Spleen (tissue), 11 donors: Measurements from ENCODE around the gene RGS16. TPM values are rescaled to one million over a fixed set of nuclear protein-coding genes. Genes with fewer than 3 reads are reported as not detected.
A peak's percentile ranks its signal among the peaks of the same experiment; 100 is the strongest.

Experiments used
- DNase-seq: peaks from one replicate; pipeline ENCODE4 v3.0.0-alpha.2; 2020
- H3K27ac ChIP-seq, 8 donors: fragments of 200-600 bp; sonication (generic) in 7 of 8; 1 replicate in 4 of 8; 2 replicates in 4 of 8; pipeline versions ENCODE4 v1.5.0 to v1.8.0; 2016 to 2021; ENCODE audit warnings: inconsistent platforms in 4 of 8, mild to moderate bottlenecking in 4 of 8, moderate library complexity in 1 of 8
- H3K27me3 ChIP-seq, 7 donors: fragments of 200-600 bp; sonication (generic) in 6 of 7; replicated peaks in 1 of 7; 1 replicate in 4 of 7; 2 replicates in 3 of 7; pipeline versions ENCODE4 v1.5.0 to v1.8.0; 2016 to 2021; ENCODE audit warnings: inconsistent platforms in 3 of 7, mild to moderate bottlenecking in 1 of 7
- H3K36me3 ChIP-seq, 6 donors: fragments of 200-600 bp; sonication (generic) in 5 of 6; 1 replicate in 4 of 6; 2 replicates in 2 of 6; pipeline versions ENCODE4 v1.5.0 to v1.8.0; 2016 to 2021; ENCODE audit warnings: inconsistent platforms in 2 of 6
- H3K4me1 ChIP-seq, 6 donors: fragments of 200-600 bp; sonication (generic) in 5 of 6; 1 replicate in 3 of 6; 2 replicates in 3 of 6; pipeline versions ENCODE4 v1.5.0 to v1.8.0; 2016 to 2021; ENCODE audit warnings: inconsistent platforms in 3 of 6
- H3K4me3 ChIP-seq, 8 donors: fragments of 200-600 bp; sonication (generic) in 7 of 8; 1 replicate in 4 of 8; 2 replicates in 4 of 8; pipeline versions ENCODE4 v1.5.0 to v1.8.0; 2016 to 2021; ENCODE audit warnings: inconsistent platforms in 4 of 8, mild to moderate bottlenecking in 4 of 8, moderate library complexity in 2 of 8
- H3K9me3 ChIP-seq, 8 donors: fragments of 200-600 bp; sonication (generic) in 7 of 8; 1 replicate in 4 of 8; 2 replicates in 4 of 8; pipeline versions ENCODE4 v1.5.0 to v1.8.0; 2016 to 2021; ENCODE audit warnings: inconsistent platforms in 4 of 8
- CTCF ChIP-seq, 11 experiments: fragments of 200-600 bp in 7 of 11; fragments of 450-650 bp in 4 of 11; sonication (generic) in 4 of 11; IDR thresholded peaks in 8 of 11; conservative IDR thresholded peaks in 3 of 11; 1 replicate in 7 of 11; 2 replicates in 4 of 11; pipeline versions ENCODE4 v1.4.0 to v1.8.0; 2016 to 2021; ENCODE audit warnings: antibody characterized with exemption in 11 of 11, inconsistent platforms in 4 of 11, mild to moderate bottlenecking in 1 of 11
- POLR2A ChIP-seq, 3 donors: fragments of 450-650 bp; IDR thresholded peaks; one replicate each; pipeline ENCODE4 v1.5.1; 2017; ENCODE audit warnings: antibody characterized with exemption in 3 of 3, mild to moderate bottlenecking in 1 of 3
- POLR2AphosphoS5 ChIP-seq, 3 donors: sonication (generic); formaldehyde crosslinking; IDR thresholded peaks; one replicate each; pipeline ENCODE4 v1.5.1; 2017; ENCODE audit warnings: antibody characterized with exemption in 3 of 3
- WGBS, 5 donors: extraction: QIAGEN DNeasy Blood & Tissue Kit in 3 of 5; methylation state at CpG; one replicate each; pipeline versions ENCODE4 v1.1.5 to v1.1.7; 2013 to 2018; 5-methylcytosine and 5-hydroxymethylcytosine counted together
- intact Hi-C: fragments of 100-400 bp; cut with DNase I; formaldehyde crosslinking; loops from one replicate; pipeline ENCODE4 v1.15.0; 2023; ENCODE audit warnings: low total_unique reads
- polyA plus RNA-seq, 3 donors: library from polyadenylated mRNA; stranded (reverse); fragments of 200-250 nt; gene quantifications; one replicate each; pipeline ENCODE4 v1.2.1, GENCODE V29; 2013
- total RNA-seq, 7 donors: library from RNA; depleted of rRNA in 3 of 7; stranded (reverse); fragments of >200 nt in 3 of 7; fragmentation: NEBNext Ultra II Directional in 4 of 7; extraction: Animal tissue kit (Norgen Biotek cat#: 25700) in 4 of 7; gene quantifications; one replicate each; pipeline versions ENCODE4 v1.1.0 to v1.2.1, GENCODE V29; 2016 to 2021
- donor health status: healthy with polysubstance abuse.
- donor health status: DM: no; HTN: no; CAD: no; lungs with moderate emphysema.
- donor health status: DM: no; HTN: no; CAD: no.
- donor health status: Bipolar disorder and iron deficiency.
- donor health status: healthy.
- donor health status: DM: no; HTN: no; CAD: no.
- donor health status: DM: yes; HTN: yes; CAD: no.

The RGS16 gene
- total and polyA plus RNA-seq, 10 donors, result 2.6 to 24.2 (median 4.3) TPM

GRCh38 chr1:182596934-182597333 lies 7.3 kb downstream of the RGS16 start:
- no peak for DNase-seq
- peak overlapping the region in 2 of 8 donors; percentile 14 to 60 for H3K27ac ChIP-seq
- peaks cover 0 to 58% (median 29%) of the 10 kb centered on the region in 6 donors for H3K4me1 ChIP-seq
- H3K9me3 ChIP-seq, result no peaks in the 10 kb centered on the region
- no peak overlapping the region for H3K4me3 ChIP-seq
- peaks cover 0 to 23% (median 0%) of the 10 kb centered on the region in 6 donors for H3K36me3 ChIP-seq
- no peaks in the 10 kb centered on the region for H3K27me3 ChIP-seq
- WGBS, 5 donors, result 87 to 96% (median 93%) methylated on average over 6 of the region's 6 CpGs
- TF ChIP-seq POLR2AphosphoS5 (IDR thresholded peaks at IDR 0.05) (no peak), POLR2A (IDR thresholded peaks at IDR 0.05) (no peak), CTCF (IDR thresholded peaks at IDR 0.05 in 8 of 11, conservative IDR thresholded peaks at IDR 0.05 in 3 of 11) (no peak)
- intact Hi-C loops, result no loop called here

- Histone ChIP-seq H3K9me3 (no peaks in the 10 kb centered on the region), H3K4me1 (peaks cover 0 to 46% (median 21%) of the 10 kb centered on the region in 6 donors), H3K4me3 (no peak overlapping the region), H3K36me3 (peaks cover 0 to 19% (median 0%) of the 10 kb centered on the region in 6 donors), H3K27me3 (no peaks in the 10 kb centered on the region), H3K27ac (no peak overlapping the region)
- peak; percentile 55 to 90 (median 86) for TF ChIP-seq CTCF (IDR thresholded peaks at IDR 0.05 in 8 of 11, conservative IDR thresholded peaks at IDR 0.05 in 3 of 11)
- peak in 1 of 3 donors; percentile 38 for TF ChIP-seq POLR2AphosphoS5 (IDR thresholded peaks at IDR 0.05)
- no peak for TF ChIP-seq POLR2A (IDR thresholded peaks at IDR 0.05)
- no peak for DNase-seq
- intact Hi-C loops, result no loop called here
- 35 to 45% (median 39%) methylated on average over 4 of the region's 4 CpGs for WGBS, 5 donors
Observed at GRCh38 chr1:182595641-182596240, 8.4 kb downstream of the RGS16 start.

- Histone ChIP-seq H3K36me3 (peaks cover 0 to 16% (median 0%) of the 10 kb centered on the region in 6 donors), H3K9me3 (no peaks in the 10 kb centered on the region), H3K27ac (peak overlapping the region in 4 of 8 donors; percentile 95 to 99 (median 96)), H3K27me3 (no peaks in the 10 kb centered on the region), H3K4me3 (no peak overlapping the region), H3K4me1 (peaks cover 5 to 52% (median 34%) of the 10 kb centered on the region in 6 donors)
- no peak for TF ChIP-seq CTCF (IDR thresholded peaks at IDR 0.05 in 8 of 11, conservative IDR thresholded peaks at IDR 0.05 in 3 of 11)
- no peak for TF ChIP-seq POLR2AphosphoS5 (IDR thresholded peaks at IDR 0.05)
- no peak for TF ChIP-seq POLR2A (IDR thresholded peaks at IDR 0.05)
- intact Hi-C loops, result no loop called here
- DNase-seq, result no peak
- 89 to 95% (median 93%) methylated on average over 5 of the region's 5 CpGs for WGBS, 5 donors
Observed at GRCh38 chr1:182589931-182590330, 14.3 kb downstream of the RGS16 start.

GRCh38 chr1:182589520-182589919 lies 14.7 kb downstream of the RGS16 start:
- 88 to 97% (median 91%) methylated on average over 3 of the region's 3 CpGs for WGBS, 5 donors
- intact Hi-C loops, result no loop called here
- H3K4me3 ChIP-seq, result peak overlapping the region in 7 of 8 donors; percentile 55 to 87 (median 64)

More at GRCh38 chr1:182589520-182589919, 14.7 kb downstream of the RGS16 start:
- H3K9me3 ChIP-seq, result no peaks in the 10 kb centered on the region
- peaks cover 0 to 16% (median 0%) of the 10 kb centered on the region in 6 donors for H3K36me3 ChIP-seq
- no peak for DNase-seq
- peak overlapping the region; percentile 92 to 99 (median 96) for H3K27ac ChIP-seq
- no peaks in the 10 kb centered on the region for H3K27me3 ChIP-seq
- H3K4me1 ChIP-seq, result peaks cover 9 to 52% (median 38%) of the 10 kb centered on the region in 6 donors
- TF ChIP-seq POLR2AphosphoS5 (IDR thresholded peaks at IDR 0.05) (no peak), POLR2A (IDR thresholded peaks at IDR 0.05) (no peak), CTCF (IDR thresholded peaks at IDR 0.05 in 8 of 11, conservative IDR thresholded peaks at IDR 0.05 in 3 of 11) (no peak)
